SJCRH30 (cell line): ENCODE data around the gene HS6ST1. TPM values are rescaled to one million over a fixed set of nuclear protein-coding genes. Genes with fewer than 3 reads are reported as not detected.
A peak's percentile ranks its signal among the peaks of the same experiment; 100 is the strongest.

ENCODE experiments used
- DNase-seq, 2 experiments: peaks; one replicate each; pipeline ENCODE4 v3.0.0-alpha.2; 2015 to 2020
- H3K27ac ChIP-seq: fragments of 250-450 bp; sonication (Bioruptor Pico); 2 replicates; pipeline ENCODE4 v1.5.1; 2020; ENCODE audit warnings: mild to moderate bottlenecking, moderate library complexity
- H3K27me3 ChIP-seq: fragments of 250-450 bp; sonication (Bioruptor Pico); 2 replicates; pipeline ENCODE4 v1.5.1; 2020; ENCODE audit warnings: mild to moderate bottlenecking, moderate library complexity
- H3K36me3 ChIP-seq: fragments of 250-450 bp; sonication (Bioruptor Pico); 2 replicates; pipeline ENCODE4 v1.5.1; 2020; ENCODE audit warnings: mild to moderate bottlenecking, moderate library complexity
- H3K4me1 ChIP-seq: fragments of 250-450 bp; sonication (Bioruptor Pico); 2 replicates; pipeline ENCODE4 v1.5.1; 2020; ENCODE audit warnings: mild to moderate bottlenecking, moderate library complexity
- H3K4me3 ChIP-seq: fragments of 250-450 bp; sonication (Bioruptor Pico); 2 replicates; pipeline ENCODE4 v1.5.1; 2020; ENCODE audit warnings: mild to moderate bottlenecking, moderate library complexity
- H3K9me3 ChIP-seq: fragments of 250-450 bp; sonication (Bioruptor Pico); replicated peaks from 2 replicates; pipeline ENCODE4 v1.5.1; 2020; ENCODE audit warnings: mild to moderate bottlenecking, moderate library complexity
- total RNA-seq: library from RNA; depleted of rRNA; stranded (reverse); fragments of >200 nt; shearing (Covaris generic); gene quantifications from 2 replicates; pipeline ENCODE4 v1.2.3, GENCODE V29; 2014; rRNA removed

HS6ST1 gene
- total RNA-seq, 1 experiment from 2014 or later: 18.8 TPM

GRCh38 chr2:128237081-128237534, 81.6 kb downstream of the HS6ST1 start:
- H3K27me3 ChIP-seq: 0 out of 2 replicates have a peak, but pooled peaks cover 5% of the 10 kb centered on the region
- no peaks in the 10 kb centered on the region for H3K36me3 ChIP-seq
- DNase-seq: no peak
- no peak overlapping the region for H3K4me3 ChIP-seq
- no peaks in the 10 kb centered on the region for H3K4me1 ChIP-seq
- no peaks in the 10 kb centered on the region for H3K9me3 ChIP-seq
- no peak overlapping the region for H3K27ac ChIP-seq

- Histone ChIP-seq H3K4me3 (no peak overlapping the region), H3K36me3 (no peaks in the 10 kb centered on the region), H3K9me3 (no peaks in the 10 kb centered on the region), H3K27me3 (0 out of 2 replicates have a peak, but pooled peaks cover 5% of the 10 kb centered on the region), H3K27ac (no peak overlapping the region), H3K4me1 (no peaks in the 10 kb centered on the region)
- DNase-seq: no peak
Observed at GRCh38 chr2:128236491-128237035, 82.1 kb downstream of the HS6ST1 start.

- no peaks in the 10 kb centered on the region for H3K36me3 ChIP-seq
- H3K27ac ChIP-seq: no peak overlapping the region
- H3K4me1 ChIP-seq: no peaks in the 10 kb centered on the region
- H3K9me3 ChIP-seq: no peaks in the 10 kb centered on the region
- H3K27me3 ChIP-seq: 0 out of 2 replicates have a peak, but pooled peaks cover 5% of the 10 kb centered on the region
- no peak overlapping the region for H3K4me3 ChIP-seq
- DNase-seq: no peak
Observed at GRCh38 chr2:128235581-128235980, 83.1 kb downstream of the HS6ST1 start.

DNA sequence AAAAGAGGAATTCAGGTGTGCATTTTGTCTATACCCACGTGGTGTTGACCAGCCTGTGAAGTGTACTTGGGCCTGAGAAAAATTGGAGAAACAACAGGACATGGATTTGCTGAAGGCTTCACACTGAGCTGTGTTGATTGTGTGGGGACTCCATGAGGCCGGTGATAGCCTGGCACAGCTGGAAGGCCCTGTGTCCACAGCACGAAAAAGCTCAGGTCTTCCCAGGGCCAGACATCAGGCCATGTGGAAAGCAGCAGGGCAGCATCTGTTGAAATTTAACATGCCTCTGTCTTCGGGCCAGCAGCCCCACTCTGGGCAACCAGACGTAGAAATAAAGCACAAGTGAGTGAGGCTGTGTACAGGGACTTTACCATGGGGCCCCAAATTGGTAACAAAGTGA, 84.1 kb downstream of the HS6ST1 start:
- Histone ChIP-seq H3K27ac (no peak overlapping the region), H3K9me3 (no peaks in the 10 kb centered on the region), H3K4me1 (no peaks in the 10 kb centered on the region), H3K36me3 (no peaks in the 10 kb centered on the region), H3K4me3 (no peak overlapping the region), H3K27me3 (0 out of 2 replicates have a peak, but pooled peaks cover 5% of the 10 kb centered on the region)
- DNase-seq: peak in 1 of 2 experiments; percentile 15

- H3K4me3 ChIP-seq: no peak overlapping the region
- H3K4me1 ChIP-seq: peaks cover 1% of the 10 kb centered on the region; the same call in 1 of the 2 replicates
- no peaks in the 10 kb centered on the region for H3K9me3 ChIP-seq
- DNase-seq: no peak
- no peak overlapping the region for H3K27ac ChIP-seq
- 0 out of 2 replicates have a peak, but pooled peaks cover 5% of the 10 kb centered on the region for H3K27me3 ChIP-seq
- no peaks in the 10 kb centered on the region for H3K36me3 ChIP-seq
Observed at GRCh38 chr2:128233790-128234395, 84.8 kb downstream of the HS6ST1 start.

- H3K4me1 ChIP-seq: peaks cover 5% of the 10 kb centered on the region; the same call in 1 of the 2 replicates
- DNase-seq: peak; percentile 80
- no peaks in the 10 kb centered on the region for H3K9me3 ChIP-seq
- no peak overlapping the region for H3K27ac ChIP-seq
- H3K4me3 ChIP-seq: peak overlapping the region; percentile 56
- H3K36me3 ChIP-seq: no peaks in the 10 kb centered on the region
- H3K27me3 ChIP-seq: 0 out of 2 replicates have a peak, but pooled peaks cover 5% of the 10 kb centered on the region
Observed at GRCh38 chr2:128232965-128233789, 85.5 kb downstream of the HS6ST1 start.

- no peak for DNase-seq
Observed at GRCh38 chr2:128228894-128229293, 89.8 kb downstream of the HS6ST1 start.

DNA sequence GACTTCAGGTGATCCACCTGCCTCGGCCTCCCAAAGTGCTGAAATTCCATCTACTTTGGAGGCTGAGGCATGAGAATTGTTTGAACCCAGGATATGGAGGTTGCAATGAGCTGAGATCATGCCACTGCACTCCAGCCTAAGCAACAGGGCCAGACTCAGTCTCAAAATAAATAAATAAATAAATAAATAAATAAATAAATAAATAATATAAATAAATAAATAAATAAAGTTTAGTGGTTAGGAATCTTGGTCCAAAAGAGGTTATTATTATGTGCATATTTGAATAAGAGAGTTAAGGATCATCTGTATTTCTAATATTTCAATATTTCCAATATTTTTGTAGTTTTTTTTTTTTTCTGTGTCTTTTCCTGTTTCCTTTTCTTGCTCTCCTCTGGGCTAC, 90.8 kb downstream of the HS6ST1 start:
- Histone ChIP-seq H3K27ac (no peak overlapping the region), H3K9me3 (no peaks in the 10 kb centered on the region), H3K36me3 (no peaks in the 10 kb centered on the region), H3K27me3 (no peaks in the 10 kb centered on the region), H3K4me3 (no peak overlapping the region), H3K4me1 (peaks cover 5% of the 10 kb centered on the region; the same call in 1 of the 2 replicates)
- no peak for DNase-seq

More at GRCh38 chr2:128228894-128229293, 89.8 kb downstream of the HS6ST1 start:
- Histone ChIP-seq H3K4me1 (peaks cover 5% of the 10 kb centered on the region; the same call in 1 of the 2 replicates), H3K4me3 (no peak overlapping the region), H3K27ac (no peak overlapping the region), H3K36me3 (no peaks in the 10 kb centered on the region), H3K9me3 (no peaks in the 10 kb centered on the region), H3K27me3 (no peaks in the 10 kb centered on the region)

- no peaks in the 10 kb centered on the region for H3K27me3 ChIP-seq
- H3K36me3 ChIP-seq: no peaks in the 10 kb centered on the region
- no peak overlapping the region for H3K27ac ChIP-seq
- no peaks in the 10 kb centered on the region for H3K9me3 ChIP-seq
- no peak overlapping the region for H3K4me3 ChIP-seq
- no peak for DNase-seq
- H3K4me1 ChIP-seq: no peaks in the 10 kb centered on the region
Observed at GRCh38 chr2:128219891-128220290, 98.8 kb downstream of the HS6ST1 start.

GRCh38 chr2:128217671-128218070, 101.0 kb downstream of the HS6ST1 start:
- H3K4me3 ChIP-seq: no peak overlapping the region
- no peak for DNase-seq
- no peaks in the 10 kb centered on the region for H3K9me3 ChIP-seq
- no peak overlapping the region for H3K27ac ChIP-seq
- no peaks in the 10 kb centered on the region for H3K36me3 ChIP-seq
- H3K27me3 ChIP-seq: no peaks in the 10 kb centered on the region
- H3K4me1 ChIP-seq: no peaks in the 10 kb centered on the region

DNA sequence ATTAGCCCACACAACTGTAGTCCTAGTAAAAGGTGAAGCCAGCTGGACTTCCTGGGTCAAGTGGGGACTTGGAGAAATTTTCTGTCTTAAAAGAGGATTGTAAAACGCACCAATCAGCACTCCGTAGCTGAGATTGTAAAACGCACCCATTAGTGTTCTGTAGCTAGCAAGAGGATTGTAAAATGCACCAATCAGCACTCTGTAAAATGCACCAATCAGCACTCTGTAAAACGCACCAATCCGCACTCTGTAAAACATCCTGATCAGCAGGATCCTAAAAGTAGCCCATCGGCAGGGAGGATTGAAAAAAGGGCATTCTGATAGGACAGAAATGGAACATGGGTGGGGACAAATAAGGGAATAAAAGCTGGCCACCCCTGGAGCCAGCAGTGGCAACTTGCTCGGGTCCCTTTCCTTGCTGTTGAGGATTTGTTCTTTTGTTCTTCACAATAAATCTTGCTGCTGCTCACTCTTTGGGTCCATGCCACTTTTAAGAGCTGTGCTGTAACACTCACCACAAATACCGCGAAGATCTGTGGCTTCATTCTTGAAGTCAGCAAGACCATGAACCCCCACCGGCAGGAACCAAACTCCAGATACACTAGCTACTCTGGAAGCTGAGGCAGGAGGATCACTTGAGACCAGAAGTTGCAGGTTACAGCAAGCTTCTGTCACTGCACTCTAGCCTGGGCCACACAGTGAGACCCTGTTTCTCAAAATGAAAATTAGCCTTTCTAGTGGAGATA, 102.6 kb downstream of the HS6ST1 start:
- no peak for DNase-seq
- H3K27me3 ChIP-seq: no peaks in the 10 kb centered on the region
- H3K9me3 ChIP-seq: no peaks in the 10 kb centered on the region
- H3K36me3 ChIP-seq: no peaks in the 10 kb centered on the region
- H3K4me3 ChIP-seq: no peak overlapping the region
- no peak overlapping the region for H3K27ac ChIP-seq
- no peaks in the 10 kb centered on the region for H3K4me1 ChIP-seq

Other genes starting within 250 kb of the HS6ST1 start
- gene UGGT1, start 227.7 kb downstream of the HS6ST1 start, total RNA-seq: 51.1 and 51.6 TPM in 2 replicates